ENCODE data around the gene MYOCD. TPM values are rescaled to one million over a fixed set of nuclear protein-coding genes. Genes with fewer than 3 reads are reported as not detected.

Gene MYOCD
- not detected for total RNA-seq
- total RNA-seq = 0 reads per million in 2 donors

DNA sequence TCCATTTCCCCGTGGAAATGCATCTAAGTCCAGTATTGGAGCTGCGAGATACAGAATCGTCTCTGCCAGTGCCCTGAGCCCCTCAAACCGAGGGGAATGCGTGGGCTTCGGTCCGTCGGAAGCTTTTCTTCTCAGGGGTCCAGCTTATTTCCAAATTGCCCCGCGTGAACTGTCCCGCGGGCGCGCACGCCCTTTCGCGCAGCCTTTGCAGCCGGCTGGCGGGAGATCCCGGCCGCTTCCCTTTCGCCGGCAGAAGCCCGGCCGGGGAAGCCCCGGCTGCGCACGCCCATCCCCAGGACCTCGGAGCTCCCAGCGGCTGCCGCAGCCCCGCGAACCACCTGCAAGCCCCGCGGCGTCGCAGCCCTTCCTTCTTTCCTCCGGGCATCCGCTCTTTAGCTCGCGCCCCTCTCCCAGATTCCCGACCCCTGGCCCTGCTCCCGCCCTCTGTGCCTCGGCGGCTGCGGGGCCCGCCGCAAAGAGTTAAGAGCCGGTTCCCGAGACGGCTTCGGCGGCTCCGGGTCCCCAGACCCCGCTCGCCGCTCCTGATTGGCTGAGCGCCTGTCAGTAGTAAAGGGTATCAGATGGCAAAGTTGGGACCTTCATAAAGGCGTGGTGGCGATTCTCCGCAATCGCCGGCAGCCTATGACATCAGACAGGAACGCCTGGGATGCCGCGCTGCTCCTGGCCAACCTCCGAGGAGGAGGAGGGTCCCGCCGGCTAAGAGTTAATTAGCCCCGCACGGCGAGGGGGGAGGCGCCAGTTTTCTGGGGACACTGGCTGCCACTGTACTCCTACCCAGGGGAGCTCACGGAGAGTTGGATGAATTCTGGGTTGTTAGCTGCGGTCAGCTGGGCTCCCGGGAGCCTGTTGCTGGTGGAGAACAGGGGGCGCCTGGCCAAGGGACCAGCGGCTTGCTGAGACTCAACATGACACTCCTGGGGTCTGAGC, at the start of gene MYOCD:
TSS of gene MYOCD (plus strand) at position 628 of the 948 bp plus-strand sequence. CDS start at position 927, 299 bp downstream.
- H3K9me3 ChIP-seq (ENCODE audit: control insufficient read depth, low read length, poor library complexity, severe bottlenecking) = no peaks in the 10 kb centered on the region
- H3K4me1 Mint-ChIP-seq = no peaks in the 10 kb centered on the region
- H3K36me3 Mint-ChIP-seq (ENCODE audit: low read depth) = no peaks in the 10 kb centered on the region
- DNase-seq (no peak), ATAC-seq (no peak)
- peaks cover 47% of the 10 kb centered on the region for H3K27me3 Mint-ChIP-seq
- no peak within 1 kb of the TSS for H3K27ac Mint-ChIP-seq
- no peak within 1 kb of the TSS for H3K4me3 Mint-ChIP-seq

DNA sequence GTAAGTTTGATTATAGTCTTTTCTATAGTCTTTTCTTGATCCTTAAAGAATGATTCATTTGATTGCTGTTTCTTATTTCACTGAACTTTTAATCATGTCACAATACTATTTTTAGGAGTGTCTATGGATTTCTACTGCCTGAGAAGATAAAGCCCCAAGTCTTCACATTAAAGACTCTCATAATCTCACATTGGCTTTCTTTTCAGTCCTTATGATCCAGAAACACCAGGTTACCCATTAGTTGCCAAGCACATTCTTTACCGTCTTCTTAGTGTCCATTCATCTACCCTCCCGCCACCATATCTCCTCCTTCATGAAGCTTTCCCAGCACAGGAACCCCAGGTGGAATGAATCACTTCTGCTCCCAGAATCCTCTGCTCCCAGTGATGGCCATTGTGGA, 49.5 kb upstream of the MYOCD start:
- H3K4me3 Mint-ChIP-seq = no peak overlapping the region
- H3K27ac Mint-ChIP-seq = no peak overlapping the region

DNA sequence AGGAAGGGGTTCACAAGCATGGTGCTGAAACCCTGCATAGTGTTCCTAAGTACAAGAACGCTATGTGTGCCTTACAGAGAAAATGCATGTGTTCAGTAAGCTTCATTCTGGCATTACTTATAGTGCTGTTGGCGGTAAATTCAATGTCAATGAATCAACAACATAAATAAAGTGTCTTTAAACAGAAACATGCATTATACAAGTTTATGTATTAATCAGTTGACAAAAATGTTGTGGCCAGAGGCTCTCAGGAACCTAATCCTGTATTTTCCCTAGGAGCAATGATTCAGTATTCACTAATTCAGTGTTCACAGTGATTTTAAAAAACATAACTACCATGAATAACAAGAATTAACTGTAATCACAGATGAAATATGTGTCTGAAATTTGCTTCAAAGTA, 47.1 kb upstream of the MYOCD start:
- Mint-ChIP-seq H3K27ac (no peak overlapping the region), H3K27me3 (no peaks in the 10 kb centered on the region), H3K36me3 (ENCODE audit: low read depth) (no peaks in the 10 kb centered on the region), H3K4me3 (no peak overlapping the region), H3K4me1 (no peaks in the 10 kb centered on the region)
- H3K9me3 ChIP-seq (ENCODE audit: control insufficient read depth, low read length, poor library complexity, severe bottlenecking) = no peaks in the 10 kb centered on the region
- DNase-seq (no peak), ATAC-seq (no peak)

More for the DNA sequence above, 49.5 kb upstream of the MYOCD start:
- Mint-ChIP-seq H3K27me3 (no peaks in the 10 kb centered on the region), H3K36me3 (ENCODE audit: low read depth) (no peaks in the 10 kb centered on the region), H3K4me1 (no peaks in the 10 kb centered on the region)
- DNase-seq = no peak
- H3K9me3 ChIP-seq (ENCODE audit: control insufficient read depth, low read length, poor library complexity, severe bottlenecking) = no peaks in the 10 kb centered on the region
- ATAC-seq = no peak

GRCh38 chr17:12619459-12620199, 46.1 kb upstream of the MYOCD start:
- no peak overlapping the region for H3K4me3 Mint-ChIP-seq
- H3K27ac Mint-ChIP-seq = no peak overlapping the region
- H3K36me3 Mint-ChIP-seq (ENCODE audit: low read depth) = no peaks in the 10 kb centered on the region
- H3K27me3 Mint-ChIP-seq = no peaks in the 10 kb centered on the region
- ATAC-seq (no peak), DNase-seq (no peak)
- H3K9me3 ChIP-seq (ENCODE audit: control insufficient read depth, low read length, poor library complexity, severe bottlenecking) = no peaks in the 10 kb centered on the region
- H3K4me1 Mint-ChIP-seq = no peaks in the 10 kb centered on the region

DNA sequence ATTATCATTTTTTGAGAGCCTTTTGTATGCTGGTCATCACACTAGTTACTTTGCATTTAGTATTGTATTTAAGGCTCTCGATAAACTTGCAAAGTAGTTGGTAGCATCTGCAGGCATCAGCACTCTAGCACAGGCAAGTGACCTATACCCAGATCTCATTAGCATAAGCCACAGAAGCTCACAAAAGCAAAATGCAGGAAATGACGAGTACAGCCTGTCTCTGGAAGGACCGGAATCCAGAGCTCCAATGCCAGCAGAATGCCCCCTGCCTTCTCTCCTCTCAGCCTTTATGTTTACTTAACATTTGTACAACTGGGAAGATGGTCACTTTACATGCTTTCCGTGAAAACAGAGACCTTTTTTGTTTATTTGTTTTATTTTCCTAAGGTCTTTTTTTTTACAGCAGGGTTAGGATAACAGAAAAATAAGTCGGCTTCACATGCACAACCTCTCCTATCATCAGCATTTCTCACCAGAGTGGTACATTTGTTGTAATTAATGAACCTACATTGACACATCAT, 45.4 kb upstream of the MYOCD start:
- H3K27ac Mint-ChIP-seq = no peak overlapping the region
- H3K27me3 Mint-ChIP-seq = no peaks in the 10 kb centered on the region
- no peak for DNase-seq
- no peaks in the 10 kb centered on the region for H3K4me1 Mint-ChIP-seq
- H3K36me3 Mint-ChIP-seq (ENCODE audit: low read depth) = no peaks in the 10 kb centered on the region
- no peaks in the 10 kb centered on the region for H3K9me3 ChIP-seq (ENCODE audit: control insufficient read depth, low read length, poor library complexity, severe bottlenecking)
- H3K4me3 Mint-ChIP-seq = no peak overlapping the region
- ATAC-seq = no peak

DNA sequence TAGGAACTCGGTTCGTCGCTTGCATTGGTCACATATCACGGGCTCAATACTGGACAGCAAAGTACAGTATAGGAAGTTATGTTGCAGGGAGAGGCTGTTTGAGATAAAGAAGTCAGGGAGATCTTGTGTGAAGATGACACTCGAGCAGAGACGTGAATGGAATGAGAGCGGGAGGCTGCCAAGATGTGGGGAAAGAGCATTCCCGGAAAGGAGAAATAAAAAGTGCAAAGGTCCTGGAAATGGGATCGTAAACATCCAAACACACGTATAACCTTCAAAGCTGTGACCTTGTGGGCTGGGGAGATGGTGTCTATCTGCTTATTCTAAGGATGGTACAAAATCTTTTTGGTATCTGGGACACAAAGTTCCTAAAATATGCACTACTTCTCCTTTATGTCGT, 43.0 kb upstream of the MYOCD start:
- ATAC-seq (no peak), DNase-seq (no peak)
- H3K27ac Mint-ChIP-seq = no peak overlapping the region
- H3K27me3 Mint-ChIP-seq = no peaks in the 10 kb centered on the region
- no peak overlapping the region for H3K4me3 Mint-ChIP-seq
- no peaks in the 10 kb centered on the region for H3K9me3 ChIP-seq (ENCODE audit: control insufficient read depth, low read length, poor library complexity, severe bottlenecking)
- no peaks in the 10 kb centered on the region for H3K36me3 Mint-ChIP-seq (ENCODE audit: low read depth)
- no peaks in the 10 kb centered on the region for H3K4me1 Mint-ChIP-seq

DNA sequence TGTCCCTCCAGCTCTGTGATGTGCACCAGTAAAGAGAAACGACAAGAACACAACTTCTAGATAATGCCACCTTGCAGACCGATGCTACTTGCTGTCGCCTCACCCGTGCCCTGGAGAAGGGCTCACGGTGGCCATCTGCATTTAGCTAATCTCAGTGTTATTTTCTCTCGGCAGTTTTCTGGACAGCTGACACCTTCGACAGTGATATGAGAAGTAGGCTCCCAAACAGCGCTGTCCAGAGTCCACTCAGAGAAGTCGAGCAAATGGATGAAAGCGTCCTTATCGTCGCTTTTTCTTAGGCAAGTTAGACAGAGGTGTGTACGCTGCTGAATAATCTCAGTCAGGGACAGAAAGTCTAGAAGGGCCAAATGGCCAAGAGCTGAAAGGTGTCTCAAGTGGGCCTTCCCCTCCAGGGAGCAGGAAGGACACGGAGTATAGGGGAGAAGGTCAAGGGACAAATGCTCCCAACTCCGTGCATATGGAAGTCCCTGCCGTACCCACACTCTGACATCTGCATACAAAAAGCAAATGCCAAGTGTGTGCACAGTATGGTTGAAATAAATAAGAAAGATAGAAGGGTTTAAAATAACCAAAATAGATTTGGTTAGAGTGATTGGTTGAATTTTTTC, 42.4 kb upstream of the MYOCD start:
- no peak for DNase-seq
- no peak for ATAC-seq
- H3K4me3 Mint-ChIP-seq = no peak overlapping the region

GRCh38 chr17:12624211-12624610, 41.5 kb upstream of the MYOCD start:
- no peaks in the 10 kb centered on the region for H3K9me3 ChIP-seq (ENCODE audit: control insufficient read depth, low read length, poor library complexity, severe bottlenecking)
- H3K4me3 Mint-ChIP-seq = no peak overlapping the region
- no peak for DNase-seq
- no peaks in the 10 kb centered on the region for H3K36me3 Mint-ChIP-seq (ENCODE audit: low read depth)
- ATAC-seq = no peak
- H3K27me3 Mint-ChIP-seq = no peaks in the 10 kb centered on the region
- H3K27ac Mint-ChIP-seq = no peak overlapping the region
- H3K4me1 Mint-ChIP-seq = no peaks in the 10 kb centered on the region

More for the DNA sequence above, 42.4 kb upstream of the MYOCD start:
- H3K27me3 Mint-ChIP-seq = no peaks in the 10 kb centered on the region
- no peaks in the 10 kb centered on the region for H3K36me3 Mint-ChIP-seq (ENCODE audit: low read depth)
- no peaks in the 10 kb centered on the region for H3K9me3 ChIP-seq (ENCODE audit: control insufficient read depth, low read length, poor library complexity, severe bottlenecking)
- no peaks in the 10 kb centered on the region for H3K4me1 Mint-ChIP-seq
- H3K27ac Mint-ChIP-seq = no peak overlapping the region

GRCh38 chr17:12625092-12625491, 40.6 kb upstream of the MYOCD start:
- DNase-seq (no peak), ATAC-seq (no peak)
- Mint-ChIP-seq H3K36me3 (ENCODE audit: low read depth) (no peaks in the 10 kb centered on the region), H3K4me3 (no peak overlapping the region), H3K27ac (no peak overlapping the region), H3K4me1 (no peaks in the 10 kb centered on the region), H3K27me3 (no peaks in the 10 kb centered on the region)
- H3K9me3 ChIP-seq (ENCODE audit: control insufficient read depth, low read length, poor library complexity, severe bottlenecking) = no peaks in the 10 kb centered on the region

- ATAC-seq = no peak
- Mint-ChIP-seq H3K27ac (no peak overlapping the region), H3K36me3 (ENCODE audit: low read depth) (no peaks in the 10 kb centered on the region), H3K27me3 (no peaks in the 10 kb centered on the region), H3K4me1 (no peaks in the 10 kb centered on the region), H3K4me3 (no peak overlapping the region)
- H3K9me3 ChIP-seq (ENCODE audit: control insufficient read depth, low read length, poor library complexity, severe bottlenecking) = no peaks in the 10 kb centered on the region
- no peak for DNase-seq
Observed at GRCh38 chr17:12627177-12627629, 38.5 kb upstream of the MYOCD start.

DNA sequence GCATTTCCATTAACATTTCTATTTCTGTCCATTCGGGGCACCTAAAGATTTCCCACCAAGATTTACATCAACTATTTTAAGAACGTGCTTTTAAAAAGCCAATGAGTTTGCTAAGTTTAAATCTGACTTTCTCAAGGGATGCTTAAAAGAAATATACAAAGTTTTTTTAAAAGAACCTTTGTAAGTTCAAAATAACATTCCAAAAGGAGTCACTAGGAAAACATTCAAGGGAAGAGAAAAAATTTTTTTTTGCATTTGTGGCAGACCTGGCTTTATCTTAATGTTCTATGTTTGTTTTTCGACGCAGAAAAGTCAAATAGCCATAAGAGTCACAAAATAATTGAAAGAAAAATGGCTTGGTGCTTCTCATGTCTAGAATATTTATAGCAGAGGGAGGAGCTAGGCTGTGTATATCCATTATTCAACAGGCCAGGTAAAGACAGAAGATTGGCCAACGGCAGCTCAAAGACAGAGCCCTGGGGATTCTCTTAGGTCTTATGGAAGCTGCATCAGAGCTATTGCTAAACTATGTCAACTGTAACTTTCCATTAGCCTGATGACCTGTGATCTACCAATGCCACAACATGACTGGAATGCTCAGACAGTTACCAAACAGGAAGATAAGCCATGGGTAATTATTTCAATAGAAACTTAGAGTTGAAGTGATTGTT, 37.8 kb upstream of the MYOCD start:
- Mint-ChIP-seq H3K4me1 (no peaks in the 10 kb centered on the region), H3K27me3 (no peaks in the 10 kb centered on the region), H3K36me3 (ENCODE audit: low read depth) (no peaks in the 10 kb centered on the region), H3K4me3 (no peak overlapping the region), H3K27ac (no peak overlapping the region)
- H3K9me3 ChIP-seq (ENCODE audit: control insufficient read depth, low read length, poor library complexity, severe bottlenecking) = no peaks in the 10 kb centered on the region
- no peak for DNase-seq
- no peak for ATAC-seq

DNA sequence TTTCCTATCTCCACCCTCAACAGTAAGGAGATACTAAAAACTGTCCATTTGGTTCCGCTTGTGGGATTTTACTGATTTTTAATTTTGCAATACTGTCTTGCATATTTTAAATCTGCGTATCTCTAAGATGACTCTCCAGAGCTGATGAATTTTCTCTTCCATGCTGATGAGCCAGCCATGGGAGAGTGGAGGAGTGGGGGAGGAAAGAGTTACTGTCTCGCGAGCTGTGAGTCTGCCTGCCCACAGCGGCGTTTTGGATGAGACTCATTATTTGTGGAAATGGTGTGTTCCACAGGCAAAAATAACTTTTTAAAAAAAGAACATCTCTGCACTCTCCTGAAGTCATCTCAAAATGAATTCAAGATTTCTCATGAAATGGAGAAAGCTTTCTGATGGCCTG, 34.6 kb upstream of the MYOCD start:
- H3K36me3 Mint-ChIP-seq (ENCODE audit: low read depth) = no peaks in the 10 kb centered on the region

More for the DNA sequence above, 34.6 kb upstream of the MYOCD start:
- no peak for ATAC-seq
- H3K4me3 Mint-ChIP-seq = no peak overlapping the region
- no peak for DNase-seq
- no peaks in the 10 kb centered on the region for H3K9me3 ChIP-seq (ENCODE audit: control insufficient read depth, low read length, poor library complexity, severe bottlenecking)
- no peaks in the 10 kb centered on the region for H3K4me1 Mint-ChIP-seq
- no peak overlapping the region for H3K27ac Mint-ChIP-seq
- no peaks in the 10 kb centered on the region for H3K27me3 Mint-ChIP-seq
